HG02884 (cell line): ENCODE results near the gene EIF1.
"Not testable (repeated sequence)": the region's sequence is repeated elsewhere in the genome, so short reads cannot be mapped to it uniquely, and the experiment has no call there.

Experiments
- ATAC-seq: cut with Tn5 transposase; IDR thresholded peaks from one replicate; pipeline ENCODE4 v1.9.1; 2021; ENCODE audit warnings: mild to moderate bottlenecking, moderate library complexity; ENCODE audit not compliant: unreplicated experiment

Gene EIF1

DNA sequence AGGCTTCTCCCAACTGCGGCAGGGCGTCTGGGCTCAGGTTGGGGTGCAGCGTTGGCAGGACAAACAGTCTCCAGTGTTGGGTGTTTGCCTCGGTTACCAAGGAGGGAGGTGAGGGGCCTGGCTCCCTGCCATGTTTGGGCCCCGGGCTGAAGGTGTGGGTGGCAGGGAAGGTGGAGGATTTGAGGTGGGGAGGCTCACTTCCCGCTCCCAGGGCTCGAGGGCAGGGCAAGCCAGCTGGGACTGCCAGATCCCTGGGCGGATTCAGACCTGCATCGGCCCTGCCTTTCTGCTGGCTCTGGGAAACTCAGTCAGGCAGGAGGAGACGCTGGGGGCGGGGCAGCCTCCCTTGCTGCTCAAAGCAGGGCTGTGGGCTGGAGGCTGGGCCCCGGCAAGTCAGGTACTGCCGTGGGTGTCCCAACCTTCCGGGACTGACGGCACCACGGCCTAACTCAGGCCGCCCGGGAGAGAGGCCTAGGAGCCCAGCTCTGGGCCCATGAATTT, 33.0 kb upstream of the EIF1 start:
- no peak for ATAC-seq

DNA sequence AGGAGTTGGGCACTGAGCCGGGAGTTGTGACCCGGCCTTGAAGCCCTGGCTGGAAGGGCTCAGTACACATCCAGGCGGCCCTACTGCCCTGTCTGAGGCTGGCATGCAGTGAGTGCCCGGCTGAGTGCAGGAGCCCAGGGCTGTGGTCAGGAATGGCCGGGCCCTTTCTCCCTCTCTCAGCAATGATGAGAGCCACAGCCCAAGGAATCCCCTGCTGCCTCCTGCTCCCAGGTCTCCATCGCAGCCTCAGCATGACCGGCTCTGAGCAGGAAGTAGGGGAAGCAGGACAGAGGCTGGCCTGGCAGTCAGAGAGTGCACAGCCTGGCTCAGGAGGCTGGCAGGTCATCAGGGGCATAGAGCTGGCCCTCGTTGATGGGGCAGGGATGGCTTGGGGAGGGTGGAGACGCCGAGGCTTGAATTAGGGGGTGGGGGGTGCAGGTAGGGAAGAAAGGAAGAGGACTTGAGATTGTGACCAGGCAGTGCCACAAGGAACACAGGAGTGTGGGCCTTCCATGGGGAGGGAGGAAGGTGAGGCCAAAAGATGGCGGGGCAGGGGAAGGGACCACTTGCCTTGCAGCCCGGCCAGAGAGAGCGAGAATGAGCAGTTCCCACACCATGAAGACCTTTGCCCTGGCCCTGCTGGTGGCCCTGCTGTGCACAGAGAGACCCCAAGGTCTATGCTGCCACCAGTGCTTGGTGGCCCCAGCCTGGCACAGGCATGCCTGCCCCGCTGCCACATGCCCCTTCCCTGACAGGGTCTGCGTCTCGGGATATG, 32.2 kb upstream of the EIF1 start:
- ATAC-seq: no peak

DNA sequence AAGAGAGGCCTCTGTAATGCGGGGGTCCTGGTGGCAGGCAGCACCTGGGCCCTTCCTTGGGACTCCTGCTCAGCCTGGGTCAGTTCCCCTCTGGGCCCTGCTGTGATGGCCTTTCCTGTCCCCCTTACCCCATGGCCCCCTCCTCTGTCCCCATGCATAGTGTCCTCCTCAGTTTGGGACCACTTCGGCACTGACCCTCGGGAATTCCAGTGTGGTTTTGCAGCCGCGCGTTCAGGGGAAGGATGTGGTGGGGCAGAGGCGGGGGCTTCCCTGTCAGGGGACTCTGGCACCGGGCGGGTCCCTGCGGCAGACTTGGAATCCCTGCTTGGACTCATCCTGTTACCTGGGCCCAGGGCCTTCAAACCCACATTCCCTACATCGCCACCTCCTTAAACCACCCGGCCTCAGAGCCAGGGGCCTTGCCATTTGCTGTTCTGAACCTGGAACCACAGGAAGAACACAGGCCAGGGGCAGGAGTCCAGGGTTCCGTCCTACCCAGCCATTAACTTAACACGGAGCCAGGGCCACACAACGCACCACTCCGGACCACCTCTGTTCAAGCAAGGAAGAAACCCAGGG, 31.4 kb upstream of the EIF1 start:
- ATAC-seq: no peak

DNA sequence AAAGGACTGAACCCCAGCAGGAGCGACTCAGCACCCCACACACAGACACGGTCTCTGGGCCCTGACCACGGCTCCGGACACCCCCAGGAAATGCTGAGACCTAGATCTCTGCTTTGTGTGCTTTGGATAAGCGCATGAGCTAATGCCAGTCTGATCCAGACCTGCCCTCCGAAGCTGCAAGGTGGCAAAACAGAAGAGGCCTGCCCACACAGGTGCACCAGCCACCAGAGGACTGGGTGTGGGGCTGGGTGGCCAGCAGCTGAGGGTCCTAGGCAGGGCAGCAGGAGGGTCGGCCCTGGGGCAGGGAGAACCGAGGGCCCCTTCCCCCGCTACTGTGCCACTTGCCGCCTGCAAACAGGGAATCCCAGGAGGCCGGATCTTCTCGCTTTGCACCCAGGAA, 30.7 kb upstream of the EIF1 start:
- ATAC-seq: no peak

DNA sequence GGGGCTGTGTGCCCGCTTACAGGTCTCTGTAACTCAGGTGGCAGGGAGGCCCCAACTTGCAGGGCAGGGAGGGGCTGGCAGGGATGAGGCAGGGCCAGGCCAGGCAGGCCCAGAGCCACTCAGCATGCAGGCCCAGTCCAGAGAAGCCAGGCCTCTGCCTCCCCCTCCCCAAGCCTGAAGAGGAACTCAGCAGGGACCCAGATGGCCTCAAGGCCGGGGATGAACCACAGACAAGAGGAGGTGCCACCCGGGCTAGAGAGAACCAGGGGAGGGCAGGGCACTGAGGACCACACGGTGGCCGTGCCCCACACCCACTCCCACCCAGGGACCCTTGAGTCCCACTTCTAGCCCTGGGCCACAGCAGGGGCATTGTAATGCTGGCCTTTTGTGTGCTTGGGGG, 29.8 kb upstream of the EIF1 start:
- no peak for ATAC-seq

DNA sequence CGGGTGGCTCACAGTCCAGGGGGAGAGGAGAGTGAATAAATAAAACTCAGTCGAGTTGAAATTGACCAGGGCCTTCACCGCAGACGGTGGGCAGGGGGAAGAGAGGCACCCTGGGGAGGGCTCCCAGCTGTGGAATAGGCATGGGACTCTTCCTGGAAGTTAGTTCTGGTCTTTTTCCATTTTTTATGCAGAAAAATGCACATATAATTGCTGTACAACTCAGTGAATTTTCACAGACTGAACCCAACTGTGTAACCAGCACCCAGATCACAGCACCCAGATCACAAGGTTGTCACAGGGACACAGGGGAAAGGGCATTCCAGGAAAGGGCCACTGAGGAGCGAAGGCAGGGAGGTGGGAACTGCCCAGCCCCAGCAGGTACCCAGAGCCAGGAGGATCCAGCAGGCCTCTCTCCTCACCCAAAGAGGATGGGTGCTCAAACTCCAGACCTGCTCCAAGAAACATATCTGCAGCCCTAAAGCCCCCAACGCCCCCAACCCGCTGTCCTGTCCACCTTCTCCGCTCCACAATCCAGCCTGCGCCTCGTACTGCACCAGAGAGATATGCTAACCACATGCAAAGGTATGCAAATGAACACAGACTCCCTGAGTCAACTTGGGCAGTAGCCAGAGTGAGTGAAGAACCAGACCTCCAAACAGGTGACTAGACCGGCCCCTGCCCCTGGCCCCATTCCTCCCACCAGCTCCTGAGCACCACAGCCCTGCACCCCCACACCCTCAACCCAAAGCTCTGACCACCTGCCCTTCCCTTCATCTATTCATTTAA, 29.1 kb upstream of the EIF1 start:
- no peak for ATAC-seq

DNA sequence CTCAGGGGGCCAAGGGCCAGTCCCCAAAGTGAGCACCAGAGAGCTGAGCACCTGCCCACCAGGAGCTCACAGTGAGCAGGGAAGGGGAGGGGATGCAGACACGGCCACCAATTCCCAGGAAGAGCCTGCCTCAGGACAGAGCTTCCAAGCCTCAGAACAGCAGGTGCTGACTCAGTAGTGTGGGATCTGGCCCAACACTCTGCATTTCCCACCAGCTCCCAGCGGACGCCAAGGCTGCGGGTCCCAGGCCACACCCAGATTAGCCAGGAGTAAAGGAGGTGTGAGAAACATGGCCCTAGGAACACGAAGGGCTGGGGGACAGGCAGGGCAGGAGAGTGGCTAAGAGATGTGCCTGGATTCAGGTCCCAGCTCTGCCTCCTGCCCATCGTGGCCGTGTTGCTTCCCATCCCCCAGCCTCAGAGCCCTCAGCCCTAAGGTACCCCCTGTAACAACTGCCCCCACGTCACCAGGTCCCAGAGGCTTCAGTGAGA, 28.4 kb upstream of the EIF1 start:
- no peak for ATAC-seq

DNA sequence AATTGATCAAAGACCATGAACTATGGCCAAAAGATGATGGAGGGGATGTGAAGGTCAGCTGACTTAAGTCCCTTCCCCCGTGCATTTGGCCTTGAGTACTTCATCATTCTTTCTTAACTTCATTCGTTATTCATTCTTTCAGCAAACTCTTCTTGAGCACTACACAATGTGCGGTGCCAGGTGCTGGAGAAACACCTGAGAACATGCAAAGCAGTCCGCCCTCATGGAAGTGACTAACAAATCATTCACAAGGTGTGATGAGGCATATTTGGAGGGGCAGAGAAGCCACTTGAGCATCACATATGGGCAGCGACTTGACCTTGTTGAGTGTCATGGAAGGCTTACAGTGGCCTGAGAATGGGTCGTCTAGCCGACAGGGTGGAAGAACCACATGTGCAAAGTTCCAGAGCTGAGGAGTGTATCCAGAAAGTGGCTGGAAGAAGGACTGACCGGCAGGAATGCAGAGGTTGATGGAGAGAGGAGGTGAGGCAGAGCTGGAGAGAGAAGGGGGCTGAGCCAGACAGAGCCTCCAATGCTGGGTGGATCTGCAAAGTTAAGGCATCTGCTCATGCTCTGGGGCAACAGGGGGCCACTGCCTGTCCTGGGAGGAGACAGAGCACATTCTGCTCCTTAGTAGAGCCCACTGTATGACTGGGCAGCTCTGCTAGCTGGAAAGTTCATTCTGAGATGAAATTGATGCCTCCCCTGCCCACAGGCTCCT, 25.1 kb upstream of the EIF1 start:
- no peak for ATAC-seq

DNA sequence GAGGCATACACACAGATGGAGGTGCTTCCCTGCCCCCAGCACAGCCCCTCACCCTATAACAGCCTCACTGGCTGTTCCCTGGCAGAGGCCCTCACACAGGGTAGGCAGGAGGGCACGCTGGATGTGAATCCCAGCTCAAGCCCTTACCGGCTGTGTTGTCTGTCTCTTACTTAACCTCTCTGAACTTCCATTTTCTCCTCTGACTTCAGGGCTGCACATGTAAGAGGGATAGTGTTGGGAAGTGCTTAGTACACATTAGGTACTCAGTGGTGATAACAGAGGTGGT, 24.6 kb upstream of the EIF1 start:
- no peak for ATAC-seq

DNA sequence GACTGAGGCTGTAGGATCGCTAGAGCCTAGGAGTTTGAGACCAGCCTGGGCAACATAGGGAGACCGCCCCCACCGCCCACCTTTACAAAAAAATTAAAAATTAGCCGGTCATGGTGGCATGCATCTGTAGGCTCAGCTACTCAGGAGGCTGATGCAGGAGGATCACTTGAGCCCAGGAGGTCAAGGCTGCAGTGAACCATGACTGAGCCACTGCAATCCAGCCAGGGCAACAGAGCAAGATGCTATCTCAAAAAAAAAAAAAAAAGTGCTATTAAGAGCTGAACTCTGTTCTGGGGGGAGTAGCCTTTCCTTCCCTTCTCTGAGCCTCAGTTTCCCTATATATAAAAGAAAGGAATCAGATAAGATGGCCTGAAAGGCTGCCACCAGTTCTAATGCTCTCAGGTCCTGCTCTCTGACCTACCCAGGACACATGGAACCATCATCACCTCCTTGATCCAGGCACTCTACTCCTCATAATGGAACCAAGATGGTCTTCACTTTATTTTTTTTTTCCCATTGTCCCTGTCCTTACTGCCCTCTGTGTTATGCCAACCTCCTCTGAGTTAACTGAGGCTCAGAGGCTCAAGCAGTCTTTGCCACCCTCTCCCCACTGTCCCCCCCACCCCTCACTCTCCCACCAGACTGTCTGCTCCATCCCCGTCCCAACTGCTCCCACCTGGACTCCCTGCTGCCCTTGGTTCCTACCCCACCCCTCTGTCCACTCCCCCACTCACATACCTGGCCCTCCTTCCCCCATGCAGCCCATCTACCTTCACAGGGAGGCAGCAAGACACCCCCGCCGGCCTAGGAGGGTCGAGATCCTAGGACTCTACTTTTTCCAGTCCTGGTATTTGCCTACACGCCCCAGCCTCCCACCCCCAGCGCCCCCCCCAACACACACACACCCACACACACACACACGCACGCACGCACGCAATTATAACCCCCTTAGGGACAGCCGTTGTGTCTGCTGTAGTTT, 23.8 kb upstream of the EIF1 start:
- ATAC-seq: no peak

DNA sequence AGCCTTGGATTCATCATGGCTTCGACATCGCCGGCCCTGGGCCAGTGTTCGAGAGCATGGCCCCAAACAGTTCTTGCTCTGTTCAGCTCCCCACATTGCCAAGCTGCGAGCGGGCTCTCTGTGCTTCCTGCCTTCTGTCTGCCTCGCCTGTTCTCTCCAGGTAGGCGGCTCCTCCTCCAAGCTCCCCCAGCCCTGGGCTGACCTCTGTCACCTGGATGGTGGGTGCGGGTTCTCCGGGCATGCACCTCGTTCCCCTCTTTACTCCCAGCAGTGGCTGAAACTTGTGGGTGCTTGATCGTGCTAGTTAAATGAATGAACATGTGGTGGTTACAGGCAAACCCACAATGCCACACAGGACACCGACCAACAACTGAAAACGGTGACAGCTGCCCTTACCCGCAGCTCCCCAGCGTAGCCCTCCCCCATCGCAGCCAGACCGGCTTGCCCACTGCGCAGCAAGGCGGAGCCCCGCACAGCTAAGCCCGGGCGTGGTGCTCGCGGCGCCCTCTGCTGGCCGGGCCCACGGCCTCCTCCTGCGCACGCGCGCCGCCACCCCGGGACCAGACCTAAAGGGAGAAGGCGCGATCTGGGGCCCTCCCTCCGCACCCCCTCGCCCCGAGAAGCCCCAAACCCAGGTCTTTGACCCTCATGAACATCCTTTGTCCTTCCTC, 23.0 kb upstream of the EIF1 start:
- ATAC-seq: peak; percentile 66

DNA sequence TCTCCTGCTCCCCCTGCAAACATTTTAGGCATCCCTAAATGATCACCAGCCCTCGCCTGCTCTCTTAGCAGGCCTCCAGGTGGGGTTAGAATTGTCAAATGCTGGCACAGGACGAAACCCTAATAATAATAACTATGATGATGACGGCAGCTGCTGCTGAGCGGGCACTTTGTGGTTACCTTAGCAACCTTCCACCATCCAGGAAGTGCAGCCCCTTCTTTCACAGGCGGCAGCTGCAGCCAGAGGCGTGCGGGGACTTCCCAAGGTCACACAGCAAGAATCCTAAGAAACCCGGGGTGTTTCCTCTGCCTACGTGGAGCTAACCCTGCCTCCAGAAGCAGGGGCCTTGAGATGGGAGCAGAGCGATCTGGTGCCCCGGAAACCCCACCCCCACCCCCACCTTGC, 22.4 kb upstream of the EIF1 start:
- ATAC-seq: no peak

DNA sequence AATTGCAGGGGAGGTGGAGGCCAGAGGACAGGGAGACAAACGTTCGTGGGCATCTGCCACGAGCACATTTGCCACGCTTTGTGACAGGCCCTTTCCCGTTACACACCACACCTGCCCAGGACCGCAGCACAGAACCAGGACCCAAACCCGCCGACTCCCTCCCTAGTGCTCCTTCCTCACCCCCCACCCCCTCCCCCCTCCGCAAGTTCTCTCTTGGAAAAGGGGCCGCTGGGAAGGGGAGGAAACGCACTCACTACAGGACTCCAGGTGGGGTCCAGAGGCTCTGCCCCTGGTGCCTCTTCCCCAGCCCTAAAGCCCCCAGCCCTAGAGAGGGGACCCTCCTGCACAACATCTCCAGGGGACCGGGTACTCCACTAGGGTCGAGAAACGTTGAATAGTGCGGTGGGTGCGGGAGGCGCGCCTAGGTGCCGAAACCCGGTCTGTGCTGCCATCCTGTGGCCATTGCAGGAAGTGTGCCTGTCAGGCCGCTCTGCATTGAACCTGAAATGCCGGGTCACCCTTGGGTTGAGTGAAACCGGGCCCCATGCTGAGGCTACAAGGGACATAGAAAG, 21.9 kb upstream of the EIF1 start:
- ATAC-seq: no peak

DNA sequence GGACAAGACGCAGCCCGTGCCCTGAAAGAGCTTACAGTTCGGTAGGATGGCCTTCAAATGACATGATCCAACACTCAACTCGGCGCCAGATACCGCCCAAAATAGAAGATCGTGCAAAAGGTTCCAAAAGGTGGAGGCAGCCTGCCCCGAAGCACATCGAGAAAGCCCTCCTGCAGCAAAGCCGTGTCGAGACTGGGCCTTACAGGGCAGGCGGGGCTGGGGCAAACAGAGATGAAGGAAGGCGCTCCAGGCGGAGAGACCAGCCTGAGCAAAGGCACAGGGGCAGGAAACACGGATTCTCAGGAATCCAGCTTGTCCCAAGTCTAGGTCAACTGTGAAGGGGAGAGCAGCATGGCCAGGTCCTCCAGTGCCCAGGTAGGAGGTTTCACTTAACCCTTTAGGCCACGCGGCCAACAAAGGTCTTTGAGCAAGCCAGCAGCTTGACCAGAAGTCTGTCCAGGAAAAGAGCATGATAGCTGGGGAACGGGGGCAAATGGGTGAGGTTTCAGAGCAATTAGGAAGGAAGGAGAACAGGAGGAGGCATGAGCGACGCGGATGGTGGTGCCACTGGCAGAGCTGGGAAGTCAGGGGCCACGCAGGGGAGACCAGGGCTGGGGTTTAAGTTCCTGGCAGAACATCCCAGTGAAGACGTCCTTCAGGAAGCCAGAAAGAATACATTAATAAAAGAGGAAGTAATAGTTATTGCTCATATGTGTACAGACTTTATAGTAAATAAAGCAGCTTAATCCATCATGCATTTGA, 21.2 kb upstream of the EIF1 start:
- ATAC-seq: no peak

DNA sequence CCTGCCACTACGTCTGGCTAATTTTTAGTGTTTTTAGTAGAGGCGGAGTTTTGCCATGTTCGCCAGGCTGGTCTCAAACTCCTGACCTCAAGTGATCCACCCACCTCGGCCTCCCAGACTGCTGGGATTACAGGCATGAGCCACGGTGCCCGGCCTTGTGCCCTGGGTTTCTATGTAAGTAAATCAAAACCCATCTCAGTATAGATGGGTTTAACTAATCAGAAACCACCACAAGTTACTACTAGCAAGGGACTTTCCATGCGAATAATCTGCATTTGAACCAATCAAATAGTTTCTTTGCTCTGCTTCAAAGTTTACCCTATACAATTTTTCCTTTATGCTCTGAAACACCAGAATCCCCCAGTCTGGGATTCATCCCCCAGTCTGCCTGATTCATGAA, 16.5 kb upstream of the EIF1 start:
- ATAC-seq: no peak

DNA sequence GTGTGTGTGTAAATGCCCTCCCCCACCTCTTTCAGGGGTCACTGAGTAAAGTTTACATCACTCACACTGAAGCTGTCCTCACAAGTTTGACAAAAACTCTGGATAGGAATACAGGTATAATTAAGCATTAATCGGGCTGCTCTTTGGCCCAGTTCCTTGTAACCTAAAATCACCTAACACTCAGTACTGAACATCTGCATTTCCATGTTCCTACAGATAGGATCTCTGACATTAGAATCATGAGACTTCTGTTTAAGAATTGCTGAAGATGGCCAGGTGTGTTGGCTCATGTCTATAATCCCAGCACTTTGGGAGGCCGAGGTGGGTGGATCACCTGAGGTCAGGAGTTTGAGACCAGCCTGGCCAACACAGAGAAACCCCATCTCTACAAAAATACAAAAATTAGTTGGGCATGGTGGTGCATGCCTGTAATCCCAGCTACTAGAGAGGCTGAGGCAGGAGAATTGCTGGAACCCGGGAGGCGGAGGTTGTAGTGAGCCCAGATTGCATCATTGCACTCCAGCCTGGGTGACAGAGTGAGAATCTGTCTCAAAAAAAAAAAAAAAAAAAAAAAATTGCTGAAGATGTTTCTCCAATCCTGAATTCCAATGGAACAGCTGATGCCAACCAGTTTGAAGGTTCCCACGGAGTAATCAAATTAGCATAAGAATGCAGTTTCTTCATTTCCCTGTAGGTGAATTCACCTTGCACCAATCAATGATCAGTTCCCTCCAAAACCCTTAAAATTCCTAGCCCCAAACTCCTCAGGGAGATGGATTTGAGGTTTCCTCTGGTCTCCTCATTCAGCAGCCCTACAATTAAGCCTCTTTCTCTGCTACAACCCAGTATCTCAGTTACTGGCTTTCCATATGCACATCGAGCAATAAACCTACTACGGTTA, 13.3 kb upstream of the EIF1 start:
- not testable (repeated sequence) for ATAC-seq

DNA sequence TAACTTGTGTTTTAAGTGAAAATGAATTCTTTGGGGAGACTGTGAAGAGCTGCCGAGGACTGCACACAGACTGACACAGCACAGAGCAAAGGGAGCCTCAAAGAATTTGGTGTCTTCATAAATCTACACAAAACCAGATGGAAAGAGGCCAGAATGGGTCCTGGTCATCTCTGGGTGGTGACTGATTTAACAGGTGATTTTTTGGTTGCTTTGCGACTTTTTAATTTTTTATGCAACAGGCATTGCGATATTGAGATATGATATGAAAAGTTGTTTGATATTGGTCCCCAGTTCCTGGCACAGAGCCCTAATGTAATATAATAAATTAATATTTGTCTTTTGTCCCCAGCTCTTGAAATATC, 12.6 kb upstream of the EIF1 start:
- ATAC-seq: no peak
